Measurements from ENCODE around the gene DAPK1.

DNA sequence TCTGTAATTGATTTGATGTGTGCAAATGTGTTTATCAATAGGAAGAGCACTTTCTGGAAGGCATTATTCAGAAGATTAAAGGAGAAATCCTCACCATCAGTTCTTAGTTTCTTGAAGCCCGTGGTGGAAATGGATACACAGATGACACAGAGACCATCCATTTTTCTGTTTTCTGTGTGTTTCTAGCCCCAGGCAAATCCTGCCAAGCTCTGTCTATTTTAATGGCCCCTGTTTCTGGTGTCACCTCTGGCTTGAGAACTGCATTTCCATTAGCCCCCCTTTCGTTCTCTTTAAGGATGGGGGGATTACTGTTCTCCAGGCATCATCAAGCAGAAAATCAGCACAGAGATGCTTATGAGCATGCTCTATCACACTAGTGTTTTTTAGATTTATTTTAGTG lies 37.3 kb downstream of the DAPK1 start:
- TF ChIP-seq, protein P1, sequence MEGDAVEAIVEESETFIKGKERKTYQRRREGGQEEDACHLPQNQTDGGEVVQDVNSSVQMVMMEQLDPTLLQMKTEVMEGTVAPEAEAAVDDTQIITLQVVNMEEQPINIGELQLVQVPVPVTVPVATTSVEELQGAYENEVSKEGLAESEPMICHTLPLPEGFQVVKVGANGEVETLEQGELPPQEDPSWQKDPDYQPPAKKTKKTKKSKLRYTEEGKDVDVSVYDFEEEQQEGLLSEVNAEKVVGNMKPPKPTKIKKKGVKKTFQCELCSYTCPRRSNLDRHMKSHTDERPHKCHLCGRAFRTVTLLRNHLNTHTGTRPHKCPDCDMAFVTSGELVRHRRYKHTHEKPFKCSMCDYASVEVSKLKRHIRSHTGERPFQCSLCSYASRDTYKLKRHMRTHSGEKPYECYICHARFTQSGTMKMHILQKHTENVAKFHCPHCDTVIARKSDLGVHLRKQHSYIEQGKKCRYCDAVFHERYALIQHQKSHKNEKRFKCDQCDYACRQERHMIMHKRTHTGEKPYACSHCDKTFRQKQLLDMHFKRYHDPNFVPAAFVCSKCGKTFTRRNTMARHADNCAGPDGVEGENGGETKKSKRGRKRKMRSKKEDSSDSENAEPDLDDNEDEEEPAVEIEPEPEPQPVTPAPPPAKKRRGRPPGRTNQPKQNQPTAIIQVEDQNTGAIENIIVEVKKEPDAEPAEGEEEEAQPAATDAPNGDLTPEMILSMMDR (IDR thresholded peaks at IDR 0.05), result no peak
- no peak for TF ChIP-seq RCOR1 (IDR thresholded peaks at IDR 0.05; ENCODE audit: low read depth, low read length)
- TF ChIP-seq CBX8 (IDR thresholded peaks at IDR 0.05), result no peak
- no peak for TF ChIP-seq CEBPB (IDR thresholded peaks at IDR 0.05)
- no peak for TF ChIP-seq BHLHE40 (IDR thresholded peaks at IDR 0.05; ENCODE audit: low read depth, low read length)
- TF ChIP-seq ESRRA (IDR thresholded peaks at IDR 0.05; ENCODE audit: borderline replicate concordance, low read length), result no peak
- TF ChIP-seq, protein P2, sequence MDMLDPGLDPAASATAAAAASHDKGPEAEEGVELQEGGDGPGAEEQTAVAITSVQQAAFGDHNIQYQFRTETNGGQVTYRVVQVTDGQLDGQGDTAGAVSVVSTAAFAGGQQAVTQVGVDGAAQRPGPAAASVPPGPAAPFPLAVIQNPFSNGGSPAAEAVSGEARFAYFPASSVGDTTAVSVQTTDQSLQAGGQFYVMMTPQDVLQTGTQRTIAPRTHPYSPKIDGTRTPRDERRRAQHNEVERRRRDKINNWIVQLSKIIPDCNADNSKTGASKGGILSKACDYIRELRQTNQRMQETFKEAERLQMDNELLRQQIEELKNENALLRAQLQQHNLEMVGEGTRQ (IDR thresholded peaks at IDR 0.05), result no peak
- TF ChIP-seq MYC (IDR thresholded peaks at IDR 0.05; ENCODE audit: borderline replicate concordance, low read length), result no peak
- no peak for TF ChIP-seq POLR2AphosphoS2 (conservative IDR thresholded peaks at IDR 0.05; ENCODE audit: low read length)
- TF ChIP-seq POLR2A (IDR thresholded peaks at IDR 0.05; ENCODE audit: low read length), result no peak

All from A549 (cell line).